ENCODE data around the gene KDM4D.
"Not testable (repeated sequence)": the region's sequence is repeated elsewhere in the genome, so short reads cannot be mapped to it uniquely, and the experiment has no call there.

KDM4D gene

DNA sequence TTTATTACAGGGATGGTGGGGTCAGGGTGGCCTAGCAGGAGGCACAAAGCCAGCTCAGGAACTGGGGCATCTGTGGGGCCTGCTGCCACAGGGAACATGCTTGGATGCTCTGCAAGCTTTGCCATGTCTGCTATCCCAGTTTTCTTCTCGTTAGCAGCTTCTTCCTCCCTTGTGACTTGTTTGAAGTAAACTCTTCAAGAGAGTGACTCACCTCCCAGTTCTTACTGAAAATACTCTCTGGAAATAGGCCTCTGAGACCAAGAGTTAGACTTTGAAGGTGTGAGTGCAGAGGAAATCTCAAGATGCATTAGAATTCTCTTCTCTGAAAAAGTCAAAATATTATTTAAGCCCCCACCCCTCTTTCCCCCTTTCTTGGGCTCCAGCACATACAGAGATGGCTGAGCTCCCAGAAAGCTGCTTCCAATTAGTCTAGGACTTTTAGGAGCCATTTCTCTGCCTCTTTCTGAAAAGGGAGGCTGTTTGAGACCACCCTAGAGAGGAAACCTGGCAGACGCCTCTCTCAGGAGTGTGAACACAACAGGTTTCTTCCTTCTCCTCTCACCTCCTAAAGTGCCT is 15.3 kb upstream of the KDM4D start:
- no peak for DNase-seq (ENCODE audit: low read depth in 3 of 3)

DNA sequence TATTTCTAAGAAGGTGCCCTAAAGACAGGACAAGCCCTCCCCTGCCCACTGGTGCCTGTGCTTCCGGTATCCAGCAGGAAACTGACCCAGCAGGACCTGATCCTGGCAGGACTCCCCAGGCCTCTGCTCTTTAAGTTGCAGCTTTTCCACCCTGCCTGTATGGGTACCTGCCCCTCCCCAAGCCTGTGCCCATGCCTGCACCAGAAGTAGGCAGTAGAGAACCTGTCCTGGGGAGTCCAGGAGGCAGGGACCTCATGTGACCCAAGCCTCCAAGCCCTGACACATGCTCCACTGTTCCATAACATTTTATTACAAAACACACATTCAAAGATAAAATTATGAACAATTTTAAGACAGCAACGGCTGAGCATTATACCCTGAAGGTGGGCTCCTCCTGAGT is 14.3 kb upstream of the KDM4D start:
- DNase-seq (ENCODE audit: low read depth in 3 of 3): no peak

DNA sequence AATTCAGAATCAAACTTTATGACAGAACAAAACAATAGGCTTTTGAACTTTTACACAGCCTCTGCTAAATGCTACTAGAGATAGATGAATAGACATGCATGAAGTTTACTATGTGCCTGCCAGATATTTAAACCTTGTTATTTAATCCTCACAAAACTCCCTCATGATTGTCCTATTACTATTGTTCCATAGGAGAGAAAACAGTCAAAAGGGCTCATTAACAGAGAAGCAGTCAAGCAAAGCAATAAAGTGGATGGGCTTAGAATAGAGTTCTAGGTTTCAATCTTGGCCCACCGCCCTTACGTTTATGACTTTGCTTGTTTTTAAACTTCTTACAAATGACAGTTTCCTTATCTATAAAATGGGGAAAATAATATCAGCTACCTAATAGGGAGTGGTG is 13.0 kb upstream of the KDM4D start:
- DNase-seq (ENCODE audit: low read depth in 3 of 3): no peak

DNA sequence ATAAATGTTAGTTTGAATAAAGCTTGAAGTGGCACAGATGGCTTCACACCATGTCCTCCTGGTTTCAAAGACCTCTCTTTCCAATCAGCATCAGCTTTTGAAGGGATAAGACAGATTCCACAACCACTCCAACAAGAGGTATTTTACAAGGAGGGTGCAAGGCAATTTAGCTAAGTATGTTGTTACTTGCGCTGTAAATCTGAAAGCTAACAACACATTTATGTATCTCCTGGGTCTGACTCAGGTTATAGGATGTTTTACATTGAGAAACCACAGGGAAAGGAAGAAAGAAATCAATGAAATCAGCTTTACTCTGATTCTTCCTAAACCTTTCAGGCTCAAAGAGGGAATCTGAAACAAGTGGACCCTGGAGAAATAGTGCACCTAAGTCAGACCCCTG is 12.3 kb upstream of the KDM4D start:
- DNase-seq (ENCODE audit: low read depth in 3 of 3): no peak

DNA sequence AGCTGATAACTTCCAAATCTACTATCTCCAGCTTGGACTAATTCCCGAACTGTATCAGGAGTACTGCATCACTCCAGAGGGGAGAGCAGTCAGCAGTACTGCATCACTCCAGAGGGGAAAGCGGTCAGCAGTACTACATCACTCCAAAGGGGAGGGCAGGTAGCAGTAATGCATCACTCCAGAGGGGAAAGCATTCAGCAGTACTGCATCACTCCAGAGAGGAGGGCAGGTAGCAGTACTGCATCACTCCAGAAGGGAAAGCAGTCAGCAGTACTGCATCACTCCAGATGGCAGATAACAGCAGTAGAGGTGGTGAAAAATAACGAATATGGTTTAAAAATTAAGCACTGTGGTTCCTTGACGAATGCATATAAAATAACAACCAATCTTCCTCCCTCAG is 8.6 kb upstream of the KDM4D start:
- DNase-seq (ENCODE audit: low read depth in 3 of 3): no peak

DNA sequence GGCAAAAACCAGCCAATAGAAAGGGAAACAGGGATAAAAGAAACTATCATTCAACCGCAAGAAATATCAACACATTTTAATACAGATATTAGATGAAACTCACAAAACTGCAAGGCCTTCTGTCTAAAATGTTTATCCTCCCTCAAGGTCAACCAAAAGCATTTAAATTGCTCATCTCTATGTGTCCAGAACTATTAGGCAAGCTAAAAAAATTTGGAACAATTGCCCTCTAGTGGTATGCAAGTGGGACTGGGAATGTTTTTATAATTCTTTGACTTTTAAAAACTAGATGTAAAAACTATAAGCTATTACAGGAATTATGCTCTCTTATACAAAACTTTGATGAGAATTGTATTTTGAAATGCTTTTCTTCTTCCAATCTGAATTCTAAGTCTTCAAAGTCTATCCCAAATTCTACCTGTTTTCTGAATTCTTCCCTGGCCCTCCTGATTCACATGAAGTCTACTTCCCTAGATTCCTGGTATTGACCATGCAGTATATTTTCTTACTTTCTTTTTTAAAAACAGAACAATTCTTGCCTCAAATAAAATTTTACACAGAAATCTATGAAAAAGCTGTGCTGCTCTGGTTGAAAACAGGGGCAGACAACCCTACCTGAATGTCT is 5.1 kb upstream of the KDM4D start:
- DNase-seq (ENCODE audit: low read depth in 3 of 3): no peak

DNA sequence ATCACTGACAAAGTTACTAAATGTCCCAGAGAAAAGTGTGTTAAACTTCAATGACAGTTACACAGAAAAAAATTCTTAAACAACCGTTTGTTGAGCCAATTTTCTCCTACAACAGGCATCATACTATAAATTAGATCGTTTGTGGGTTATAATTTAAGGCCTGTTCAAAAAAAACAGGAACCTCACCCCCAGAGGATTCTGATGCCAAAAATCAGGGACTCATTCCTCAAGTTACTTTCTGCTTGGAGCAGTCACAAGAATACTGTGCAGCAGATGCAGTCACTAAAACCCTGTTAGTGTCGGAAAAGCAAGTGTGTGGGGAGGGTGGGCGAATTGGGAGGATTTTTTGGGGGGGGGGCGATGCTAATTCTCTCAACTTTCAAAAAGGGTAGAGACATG is 810 bp upstream of the KDM4D start:
- no peak for DNase-seq (ENCODE audit: low read depth in 3 of 3)

DNA sequence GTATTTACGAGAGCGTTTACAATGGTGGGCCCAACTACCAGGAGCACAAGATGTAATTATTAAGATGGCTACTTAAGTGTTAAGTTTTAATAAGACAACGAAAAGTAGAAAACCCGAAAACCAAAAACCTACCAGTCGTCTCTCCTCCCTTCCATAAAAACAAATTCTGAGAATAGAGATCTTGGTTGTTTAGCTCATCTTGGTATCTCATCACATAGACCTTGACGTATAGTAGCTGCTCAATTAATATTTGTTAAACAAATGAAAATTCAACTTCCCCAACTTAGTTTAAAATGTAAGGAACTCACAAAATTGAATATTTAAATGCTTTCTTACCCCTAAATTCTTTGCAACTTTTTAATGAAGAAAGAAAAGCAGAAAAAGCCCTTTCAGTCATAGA is 669 bp downstream of the KDM4D start:
- DNase-seq (ENCODE audit: low read depth in 3 of 3): no peak

DNA sequence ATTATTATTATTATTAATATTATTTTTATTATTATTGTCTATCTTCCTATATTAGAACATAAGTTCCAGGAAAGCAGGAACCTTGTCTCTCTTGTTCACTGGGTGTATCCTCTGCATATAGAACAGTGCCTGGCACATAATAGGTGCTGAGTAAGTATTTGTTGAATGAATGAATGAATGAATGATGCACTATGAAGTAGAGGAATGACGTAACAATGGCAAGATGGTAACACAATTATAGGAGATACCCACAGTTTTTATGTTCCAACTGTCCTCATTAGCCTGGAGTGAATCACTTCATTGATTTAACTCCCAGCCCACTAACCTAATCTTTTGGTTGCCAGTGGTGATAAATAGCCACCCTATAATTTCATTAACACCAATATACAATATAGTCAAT is 2.1 kb downstream of the KDM4D start:
- no peak for DNase-seq (ENCODE audit: low read depth in 3 of 3)

DNA sequence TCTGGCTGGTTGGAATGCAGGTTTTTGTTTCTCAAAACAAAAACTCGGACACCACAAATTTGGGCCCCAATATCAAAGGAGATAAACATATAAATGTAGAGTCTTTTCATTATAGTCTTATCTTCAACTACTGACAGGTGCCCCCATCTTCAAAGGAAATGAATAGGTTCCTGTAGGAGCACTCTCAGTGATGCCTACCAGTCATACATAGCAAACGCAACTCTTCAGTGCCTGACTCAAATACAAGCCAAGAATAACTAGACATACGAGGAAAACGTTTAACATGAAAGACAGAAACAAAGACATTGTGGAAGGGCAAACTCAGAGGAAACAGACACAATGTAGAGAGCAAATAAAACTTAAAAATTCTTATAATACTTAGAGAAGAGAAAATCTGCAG is 13.9 kb downstream of the KDM4D start:
- DNase-seq (ENCODE audit: low read depth in 3 of 3): no peak

DNA sequence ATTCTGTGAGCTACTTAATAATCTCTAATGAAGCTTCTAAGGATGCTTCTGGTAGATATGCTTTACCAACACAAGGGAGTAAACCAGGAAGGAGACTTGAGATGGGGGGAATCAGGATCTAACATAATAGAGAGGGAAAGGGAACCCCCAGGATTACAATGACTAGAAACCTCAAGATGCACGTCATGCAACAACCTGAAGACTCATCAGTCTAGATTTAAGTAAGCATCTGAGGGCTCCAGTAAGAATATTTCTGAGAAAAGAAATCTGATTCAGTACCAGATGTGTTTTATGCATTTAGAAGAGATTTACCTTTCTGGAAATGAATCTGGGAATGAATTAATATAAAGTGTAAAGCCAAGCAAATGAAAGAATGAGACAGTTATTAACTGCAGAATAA is 15.2 kb downstream of the KDM4D start:
- no peak for DNase-seq (ENCODE audit: low read depth in 3 of 3)

DNA sequence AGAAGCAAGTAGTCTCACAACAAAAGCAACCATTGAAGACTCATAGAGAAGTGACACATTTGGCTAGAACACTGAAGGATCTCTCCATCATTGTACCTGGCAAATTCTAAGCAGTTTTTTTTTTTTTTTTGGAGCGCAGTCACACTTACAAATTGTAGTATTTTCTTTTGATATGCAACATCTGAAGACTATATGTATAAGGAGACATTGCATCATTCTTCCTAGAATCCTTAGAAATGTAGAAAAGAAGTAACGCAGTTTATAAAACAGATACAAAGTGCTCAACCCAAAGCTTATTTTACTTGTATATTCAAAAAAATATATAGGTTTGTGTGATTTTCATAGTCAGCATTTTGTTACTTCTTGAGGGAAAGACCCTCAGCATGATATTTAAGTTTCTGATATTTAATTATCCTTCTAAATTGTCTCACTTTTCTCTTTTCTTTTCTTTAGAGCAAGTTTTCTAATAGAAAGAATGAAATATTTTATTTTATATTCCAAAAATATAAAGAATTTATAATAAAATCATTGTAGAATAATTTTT is 20.0 kb downstream of the KDM4D start:
- DNase-seq (ENCODE audit: low read depth in 3 of 3): no peak

DNA sequence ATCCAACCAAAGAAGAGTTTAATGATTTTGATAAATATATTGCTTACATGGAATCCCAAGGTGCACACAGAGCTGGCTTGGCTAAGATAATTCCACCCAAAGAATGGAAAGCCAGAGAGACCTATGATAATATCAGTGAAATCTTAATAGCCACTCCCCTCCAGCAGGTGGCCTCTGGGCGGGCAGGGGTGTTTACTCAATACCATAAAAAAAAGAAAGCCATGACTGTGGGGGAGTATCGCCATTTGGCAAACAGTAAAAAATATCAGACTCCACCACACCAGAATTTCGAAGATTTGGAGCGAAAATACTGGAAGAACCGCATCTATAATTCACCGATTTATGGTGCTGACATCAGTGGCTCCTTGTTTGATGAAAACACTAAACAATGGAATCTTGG is 23.9 kb downstream of the KDM4D start:
- no peak for DNase-seq (ENCODE audit: low read depth in 3 of 3)

DNA sequence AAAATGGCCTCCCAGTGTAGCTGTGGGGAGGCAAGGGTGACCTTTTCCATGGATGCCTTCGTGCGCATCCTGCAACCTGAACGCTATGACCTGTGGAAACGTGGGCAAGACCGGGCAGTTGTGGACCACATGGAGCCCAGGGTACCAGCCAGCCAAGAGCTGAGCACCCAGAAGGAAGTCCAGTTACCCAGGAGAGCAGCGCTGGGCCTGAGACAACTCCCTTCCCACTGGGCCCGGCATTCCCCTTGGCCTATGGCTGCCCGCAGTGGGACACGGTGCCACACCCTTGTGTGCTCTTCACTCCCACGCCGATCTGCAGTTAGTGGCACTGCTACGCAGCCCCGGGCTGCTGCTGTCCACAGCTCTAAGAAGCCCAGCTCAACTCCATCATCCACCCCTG is 24.8 kb downstream of the KDM4D start:
- DNase-seq (ENCODE audit: low read depth in 3 of 3): no peak

DNA sequence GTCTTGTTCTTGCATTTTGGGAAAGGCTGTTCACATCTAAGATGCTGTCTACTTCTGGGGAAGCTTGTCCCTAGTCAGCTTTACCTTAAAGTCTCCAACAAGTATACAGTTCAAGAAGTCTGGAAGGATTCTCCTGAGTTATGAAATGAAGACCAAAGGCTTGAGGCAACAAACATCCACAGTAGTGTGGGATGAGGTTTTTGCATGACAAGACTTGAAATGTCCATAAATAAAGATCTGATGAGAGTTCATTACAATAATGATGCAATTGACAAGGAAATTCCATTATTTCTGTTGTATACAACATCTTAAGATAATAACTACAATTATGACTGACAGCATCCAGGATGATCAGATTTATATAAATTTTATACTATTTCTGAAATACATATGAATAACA is 30.2 kb downstream of the KDM4D start:
- no peak for DNase-seq (ENCODE audit: low read depth in 3 of 3)

DNA sequence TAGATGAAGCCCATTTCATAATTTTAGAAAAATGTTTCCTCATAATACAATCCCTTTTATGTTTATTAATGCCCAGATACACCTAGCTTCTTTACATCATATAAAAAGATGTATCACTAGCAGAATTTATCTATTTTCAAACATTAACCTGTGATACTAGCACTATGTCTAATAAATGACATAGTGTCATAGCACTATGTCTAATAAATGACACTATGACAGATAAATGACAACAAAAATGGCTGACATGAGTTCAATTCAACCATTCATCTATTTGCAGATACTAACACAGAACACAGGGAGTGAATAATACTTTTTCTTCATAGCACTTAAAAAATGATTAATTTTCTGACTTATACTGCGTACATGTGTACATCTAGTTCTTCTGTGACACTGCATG is 32.1 kb downstream of the KDM4D start:
- no peak for DNase-seq (ENCODE audit: low read depth in 3 of 3)

DNA sequence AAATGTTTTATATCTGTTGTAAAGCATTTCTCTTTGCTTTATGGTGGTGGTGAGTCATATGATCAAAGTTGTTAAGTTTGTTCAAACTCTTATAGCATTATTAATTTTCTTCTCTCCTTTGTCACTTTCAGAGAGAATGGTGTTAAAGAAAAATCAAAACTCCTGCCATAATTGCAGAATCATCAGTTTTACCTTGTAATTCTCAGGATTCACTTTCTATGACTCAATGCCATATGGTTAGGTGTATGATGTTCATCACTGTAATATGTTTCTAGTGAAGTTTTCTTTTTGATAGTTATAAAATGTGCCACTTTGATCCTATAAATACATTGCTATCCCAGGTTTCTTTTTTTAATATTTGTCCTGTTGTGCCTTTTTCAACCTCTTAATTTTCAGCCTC is 37.9 kb downstream of the KDM4D start:
- no peak for DNase-seq (ENCODE audit: low read depth in 3 of 3)

DNA sequence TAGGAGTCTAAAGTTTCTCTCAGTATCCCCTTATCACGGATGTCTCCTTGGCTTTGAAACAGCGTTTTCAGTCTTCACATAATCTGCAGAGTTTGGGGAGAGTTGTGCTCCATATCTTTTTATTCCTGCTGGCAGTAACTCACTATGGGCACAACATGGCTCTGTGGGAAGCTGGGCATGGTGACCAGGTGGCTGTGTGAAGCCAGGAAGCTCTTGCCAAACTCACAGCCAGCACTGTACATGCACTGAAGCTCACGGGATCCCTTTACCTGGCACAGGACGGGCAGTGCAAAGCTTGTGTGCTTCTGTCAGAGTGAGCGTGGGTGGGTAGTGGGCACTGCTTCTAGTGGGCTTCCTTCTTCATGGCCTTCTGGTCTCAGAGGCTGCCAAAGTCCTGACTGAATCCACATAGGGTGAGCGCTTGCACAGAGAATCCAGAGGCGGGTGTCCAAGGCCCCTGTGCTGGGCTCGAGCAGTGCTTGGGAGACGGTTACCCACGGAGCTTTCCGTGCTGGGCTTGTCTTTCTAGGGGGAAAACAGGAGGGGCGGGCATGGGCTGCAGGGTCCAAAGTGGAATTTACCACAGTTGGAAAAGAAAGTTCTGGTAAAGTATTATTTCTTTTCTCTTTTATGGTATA is 40.8 kb downstream of the KDM4D start:
- no peak for DNase-seq (ENCODE audit: low read depth in 3 of 3)

DNA sequence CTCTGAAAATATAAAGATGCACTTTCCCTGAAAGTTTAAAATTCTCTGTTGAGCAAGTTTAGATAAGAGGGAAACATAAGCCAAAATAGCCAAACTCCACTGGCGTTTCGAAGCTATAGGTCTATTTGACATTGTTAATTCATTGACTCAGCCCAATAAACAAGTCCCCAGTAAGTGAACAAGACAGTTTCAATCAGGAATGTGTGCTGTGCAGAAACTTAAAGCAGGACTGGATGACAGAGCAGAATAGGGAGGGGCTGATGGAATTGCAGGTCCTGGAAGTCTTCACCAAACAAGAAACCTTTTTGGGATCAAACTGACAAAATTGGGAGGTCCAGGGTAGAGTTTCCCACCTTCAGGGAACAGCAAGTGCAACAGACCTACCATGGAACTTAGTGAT is 42.6 kb downstream of the KDM4D start:
- no peak for DNase-seq (ENCODE audit: low read depth in 3 of 3)

DNA sequence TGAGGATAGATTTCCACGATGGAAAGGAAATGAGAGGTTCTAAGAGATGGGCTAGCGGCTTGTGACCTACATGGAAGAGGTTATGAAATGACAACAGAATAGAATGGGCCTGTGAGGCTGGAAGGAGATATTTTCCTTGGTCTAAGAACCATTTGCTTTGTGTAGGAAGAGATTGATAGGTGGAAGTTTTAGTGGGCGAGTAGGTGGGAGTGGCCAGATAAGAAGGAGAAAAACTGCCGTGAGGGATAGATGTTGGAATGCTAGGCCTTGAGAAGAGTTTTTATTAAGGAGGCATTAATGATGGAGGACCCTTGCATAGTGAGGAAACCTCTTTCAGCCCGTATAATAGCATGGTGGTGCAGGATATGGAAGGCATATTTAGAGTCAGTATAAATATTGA is 48.0 kb downstream of the KDM4D start:
- DNase-seq (ENCODE audit: low read depth in 3 of 3): not testable (repeated sequence)

DNA sequence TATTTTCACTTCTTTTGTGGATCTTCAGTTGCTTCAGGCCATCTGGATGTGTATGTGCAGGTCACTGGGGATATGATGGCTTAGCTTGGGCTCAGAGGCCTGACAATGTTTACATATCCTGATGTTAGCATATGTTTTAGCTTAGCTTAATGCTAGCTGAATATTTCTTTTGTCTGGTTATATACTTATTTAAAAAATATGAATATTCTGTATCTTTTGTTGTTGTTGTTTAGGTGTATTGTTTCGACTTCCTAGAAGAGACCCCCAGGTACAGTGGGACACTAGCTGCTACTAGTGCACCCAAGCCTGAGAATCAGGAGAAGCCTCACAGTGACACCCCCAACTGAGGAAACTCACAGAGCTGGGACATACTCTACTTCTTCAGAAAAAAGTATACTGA is 51.4 kb downstream of the KDM4D start, which contains the start of gene KDM4E:
KDM4E (plus strand) TSS at position 301 of the 400 bp plus-strand sequence. CDS start 300 bp downstream, outside the sequence.
- DNase-seq (ENCODE audit: low read depth in 3 of 3): no peak

DNA sequence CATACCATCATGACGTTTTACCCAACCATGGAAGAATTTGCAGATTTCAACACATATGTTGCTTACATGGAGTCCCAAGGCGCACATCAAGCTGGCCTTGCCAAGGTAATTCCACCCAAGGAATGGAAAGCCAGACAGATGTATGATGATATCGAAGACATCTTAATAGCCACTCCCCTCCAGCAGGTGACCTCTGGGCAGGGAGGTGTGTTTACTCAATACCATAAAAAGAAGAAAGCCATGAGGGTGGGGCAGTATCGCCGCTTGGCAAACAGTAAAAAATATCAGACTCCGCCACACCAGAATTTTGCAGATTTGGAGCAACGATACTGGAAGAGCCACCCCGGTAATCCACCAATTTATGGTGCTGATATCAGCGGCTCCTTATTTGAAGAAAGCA is 52.1 kb downstream of the KDM4D start:
- not testable (repeated sequence) for DNase-seq (ENCODE audit: low read depth in 3 of 3)

DNA sequence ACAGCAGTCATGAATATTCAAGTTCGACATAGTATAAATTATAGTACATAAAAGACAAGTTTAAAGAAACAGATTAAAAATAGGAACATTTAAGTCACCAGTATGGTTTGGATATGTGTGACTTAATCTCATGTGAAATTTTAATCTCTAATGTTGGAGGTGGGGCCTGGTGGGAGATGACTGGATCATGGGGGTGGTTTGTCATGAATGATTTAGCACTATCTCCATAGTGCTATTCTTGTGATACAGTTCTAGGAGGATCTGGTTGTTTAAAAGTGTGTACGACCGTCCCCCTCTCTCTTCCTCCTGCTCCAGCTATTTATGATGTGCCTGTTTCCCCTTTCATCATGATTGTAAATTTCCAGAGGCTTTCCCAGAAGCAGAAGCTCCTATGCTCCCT is 54.8 kb downstream of the KDM4D start:
- no peak for DNase-seq (ENCODE audit: low read depth in 3 of 3)

All from stimulated activated CD4-positive, alpha-beta T cell treated with anti-CD3 and anti-CD28 coated beads, TNF-alpha, amount 100 ng/mL, for 4 hours (primary cell).